ENCODE measurements around the gene EHD4.

- TF ChIP-seq CTCF (conservative IDR thresholded peaks at IDR 0.05; ENCODE audit: low read length), result no peak
- no peak for TF ChIP-seq EZH2phosphoT487 (IDR thresholded peaks at IDR 0.05; ENCODE audit: borderline replicate concordance)
Measured at GRCh38 chr15:41883484-41883825, 88.9 kb downstream of the EHD4 start.

All from Loucy (cell line).